GM18502 (cell line): ENCODE results near the gene CCNJL.
"Not testable (repeated sequence)": the region's sequence is repeated elsewhere in the genome, so short reads cannot be mapped to it uniquely, and the experiment has no call there.

Experiments
- ATAC-seq: cut with Tn5 transposase; IDR thresholded peaks from one replicate; pipeline ENCODE4 v1.9.1; 2021; ENCODE audit warnings: mild to moderate bottlenecking; ENCODE audit not compliant: unreplicated experiment, poor library complexity

Gene CCNJL

GRCh38 chr5:160266752-160267345 is 45.5 kb downstream of the CCNJL start:
- no peak for ATAC-seq

- ATAC-seq = no peak
Observed at GRCh38 chr5:160266044-160266443, 46.3 kb downstream of the CCNJL start.

GRCh38 chr5:160263326-160263855 is 49.0 kb downstream of the CCNJL start:
- no peak for ATAC-seq

DNA sequence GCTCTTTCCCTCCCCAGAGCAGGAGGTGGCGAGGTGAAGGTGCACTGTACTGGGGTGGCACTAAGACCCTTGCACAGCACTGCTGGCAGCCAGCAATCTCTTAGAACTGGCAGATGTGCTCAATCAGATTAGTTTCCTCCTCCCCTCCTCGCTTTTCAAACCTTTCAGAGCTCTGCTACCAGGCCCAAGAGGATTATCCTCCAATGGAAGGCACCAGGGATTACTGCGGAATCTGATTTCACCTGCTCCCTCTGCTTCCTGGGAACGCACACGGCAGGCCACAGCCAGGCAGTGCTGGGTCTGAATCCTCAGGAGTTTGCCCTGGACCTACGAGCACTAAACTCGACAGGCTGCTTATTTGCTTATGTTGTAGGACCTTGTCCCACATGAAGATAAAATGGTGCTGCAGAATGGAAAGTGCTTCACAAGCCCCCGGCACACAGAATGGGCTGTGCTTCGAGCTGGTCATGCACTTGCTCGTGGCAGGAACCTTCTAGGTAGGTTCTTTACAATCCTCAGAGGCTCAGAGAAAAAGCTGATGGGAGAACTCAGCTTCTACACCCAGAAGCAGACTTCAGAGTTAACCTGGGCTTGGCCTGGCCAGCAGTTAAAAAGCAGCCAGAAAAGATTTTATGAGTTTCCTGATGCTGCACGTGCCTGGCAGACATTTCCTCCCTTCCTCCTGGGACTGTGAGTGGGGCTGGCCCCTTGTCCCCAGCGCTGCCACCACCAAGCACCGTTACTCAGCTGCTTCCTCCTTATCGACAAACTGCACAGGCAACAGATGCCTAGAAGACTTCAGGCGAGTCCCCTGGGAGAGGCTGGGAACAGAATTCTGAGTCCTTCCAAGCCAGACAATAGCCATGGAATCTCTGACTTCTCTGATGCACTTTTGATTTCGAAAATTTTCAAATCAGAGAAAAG is 50.0 kb downstream of the CCNJL start:
- ATAC-seq = no peak

DNA sequence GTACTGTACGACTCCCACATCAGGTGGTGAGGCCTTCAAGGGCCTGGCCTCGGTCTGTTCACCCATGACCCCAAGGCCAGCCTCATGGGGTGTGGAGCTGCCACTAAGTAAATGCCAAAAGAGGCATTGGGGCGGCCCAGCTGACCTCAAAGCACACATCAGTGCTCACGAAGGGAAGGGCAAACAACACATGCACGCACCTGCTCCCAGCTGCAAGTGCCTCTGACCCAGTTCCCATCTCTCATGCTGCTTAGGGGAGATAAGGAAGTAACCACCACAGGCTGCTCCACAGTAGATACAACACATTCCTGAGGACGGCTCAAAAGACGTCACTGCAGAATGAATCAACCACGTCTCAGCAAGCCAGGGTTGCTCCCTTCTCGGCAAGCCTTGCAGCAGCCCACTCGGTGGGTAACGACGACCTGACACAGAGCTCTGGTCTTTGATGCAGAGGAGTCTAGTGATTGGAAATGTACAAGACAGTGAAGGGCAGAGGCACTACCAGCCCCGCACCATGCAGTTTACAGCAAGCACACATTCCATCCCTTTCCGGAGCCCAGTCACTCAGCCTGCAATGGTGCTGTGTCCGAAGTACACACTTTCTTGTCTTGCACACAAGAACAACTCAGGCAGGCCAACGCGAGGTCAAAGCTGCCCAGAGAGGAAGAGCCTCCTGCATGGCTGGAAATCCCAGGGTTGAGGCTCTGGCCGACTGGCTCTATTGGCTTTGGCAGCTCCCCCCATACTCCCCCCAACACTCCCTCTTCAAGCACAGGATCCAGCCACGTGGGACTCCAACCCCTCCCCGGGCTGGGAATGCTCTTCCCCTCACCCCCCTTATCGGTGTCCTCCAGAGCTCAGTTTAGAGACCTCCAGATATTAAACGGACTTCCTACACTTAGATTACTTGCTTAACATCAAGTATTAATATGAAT is 51.2 kb downstream of the CCNJL start:
- peak; percentile 69 for ATAC-seq

- ATAC-seq = no peak
Observed at GRCh38 chr5:160260006-160260775, 52.2 kb downstream of the CCNJL start.

- ATAC-seq = no peak
Observed at GRCh38 chr5:160259341-160259740, 53.0 kb downstream of the CCNJL start.

DNA sequence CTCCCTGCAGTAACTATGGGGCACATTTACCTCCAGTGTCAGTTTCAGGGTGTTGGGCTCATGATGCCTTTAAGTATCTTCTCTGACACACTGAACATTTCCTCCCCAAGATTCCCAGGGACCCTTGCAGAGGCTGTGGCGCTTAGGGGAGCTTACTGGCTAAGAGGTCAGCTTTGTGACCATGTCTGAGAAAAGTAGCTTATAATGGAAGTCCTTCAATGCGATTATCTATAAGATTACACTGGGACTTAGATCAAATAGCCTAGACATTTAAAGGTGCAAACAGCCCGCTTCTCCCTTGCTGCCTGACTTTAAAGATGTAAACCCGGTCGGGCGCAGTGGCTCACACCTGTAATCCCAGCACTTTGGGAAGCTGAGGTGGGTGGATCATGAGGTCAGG is 57.7 kb downstream of the CCNJL start:
- no peak for ATAC-seq

GRCh38 chr5:160253441-160253840 is 58.9 kb downstream of the CCNJL start:
- no peak for ATAC-seq

DNA sequence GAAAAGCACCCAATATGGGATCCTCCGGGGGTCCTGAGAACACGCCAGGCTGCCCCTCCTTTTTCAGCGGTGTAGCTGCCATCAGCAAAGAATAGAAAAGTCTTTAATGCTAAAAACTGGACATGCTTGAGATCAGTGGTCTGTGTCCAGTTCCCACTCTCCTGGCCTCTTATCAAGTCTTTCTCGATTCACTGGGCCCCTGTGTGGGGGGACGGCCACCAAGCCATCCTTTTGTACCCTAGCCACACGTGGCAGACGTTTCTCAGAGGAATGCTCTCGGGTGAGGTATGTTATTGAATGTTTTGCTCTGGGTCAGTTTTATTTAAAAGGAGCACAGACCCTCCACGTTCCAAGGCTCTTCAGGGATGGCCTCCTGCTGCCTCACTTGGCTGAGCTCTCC is 59.4 kb downstream of the CCNJL start:
- ATAC-seq = no peak

- no peak for ATAC-seq
Observed at GRCh38 chr5:160251406-160252155, 60.8 kb downstream of the CCNJL start.

DNA sequence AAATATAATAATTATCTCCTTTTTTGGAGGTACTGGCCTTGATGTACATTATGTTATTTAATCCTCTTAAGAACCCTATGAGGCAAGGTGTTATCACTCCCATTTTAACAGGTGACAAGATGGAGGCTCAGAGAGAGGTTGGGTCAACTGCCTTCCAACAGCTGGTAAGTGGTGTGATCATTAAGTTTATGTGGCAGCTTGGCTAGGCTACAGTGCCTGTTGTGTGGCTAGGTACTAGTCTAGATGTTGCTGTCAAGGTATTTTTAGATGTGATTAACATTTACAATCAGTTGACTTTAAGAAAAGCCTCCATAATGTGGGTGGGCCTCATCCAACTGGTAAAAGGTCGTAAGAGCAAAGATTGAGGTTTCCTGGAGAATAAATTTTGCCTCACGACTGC is 61.5 kb downstream of the CCNJL start:
- no peak for ATAC-seq

- ATAC-seq = no peak
Observed at GRCh38 chr5:160250226-160250625, 62.1 kb downstream of the CCNJL start.

DNA sequence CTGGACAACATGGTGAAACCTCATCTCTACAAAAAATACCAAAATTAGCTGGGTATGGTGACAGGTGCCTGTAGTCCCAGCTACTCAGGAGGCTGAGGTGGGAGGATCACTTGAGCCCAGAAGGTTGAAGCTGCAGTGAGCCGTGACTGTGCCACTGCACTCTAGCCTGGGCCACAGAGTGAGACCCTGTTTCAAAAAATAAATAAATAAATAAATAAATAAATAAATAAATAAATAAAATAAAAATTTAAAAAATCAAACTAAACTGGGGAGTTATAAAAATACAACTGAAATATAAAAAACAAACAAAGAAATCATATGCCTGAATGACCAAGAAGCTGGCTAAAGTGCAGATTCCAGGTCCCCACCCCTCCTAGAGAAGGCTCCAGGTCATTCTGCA is 62.8 kb downstream of the CCNJL start:
- ATAC-seq = not testable (repeated sequence)

DNA sequence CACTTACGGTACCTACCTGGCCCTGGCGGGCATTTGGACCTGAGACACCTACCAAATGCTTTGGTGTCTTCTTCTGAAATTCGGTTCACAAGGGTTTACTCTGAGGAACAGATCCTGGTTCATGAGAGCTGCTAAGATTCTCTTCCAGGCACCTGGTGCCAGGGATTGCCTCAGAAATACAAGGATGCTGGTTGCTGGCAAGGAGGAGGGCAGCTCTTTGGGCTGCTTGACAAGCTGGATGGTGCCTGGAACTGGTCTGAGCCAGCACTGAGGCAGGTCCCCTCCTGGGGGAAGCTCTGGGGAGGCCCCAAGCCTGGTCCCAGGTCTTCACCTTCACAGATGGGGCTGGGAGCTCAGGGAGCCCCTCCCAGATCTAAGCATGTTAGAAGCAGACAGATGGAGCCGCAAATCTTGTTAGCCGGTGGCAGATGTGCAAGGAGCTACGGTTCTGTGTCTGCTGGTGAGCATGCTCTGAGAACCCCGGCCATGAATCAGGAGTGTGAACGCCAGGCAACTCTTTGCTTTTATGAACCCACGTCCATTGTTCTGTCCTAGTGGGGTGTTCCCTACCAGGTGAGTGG is 66.8 kb downstream of the CCNJL start:
- ATAC-seq = no peak

DNA sequence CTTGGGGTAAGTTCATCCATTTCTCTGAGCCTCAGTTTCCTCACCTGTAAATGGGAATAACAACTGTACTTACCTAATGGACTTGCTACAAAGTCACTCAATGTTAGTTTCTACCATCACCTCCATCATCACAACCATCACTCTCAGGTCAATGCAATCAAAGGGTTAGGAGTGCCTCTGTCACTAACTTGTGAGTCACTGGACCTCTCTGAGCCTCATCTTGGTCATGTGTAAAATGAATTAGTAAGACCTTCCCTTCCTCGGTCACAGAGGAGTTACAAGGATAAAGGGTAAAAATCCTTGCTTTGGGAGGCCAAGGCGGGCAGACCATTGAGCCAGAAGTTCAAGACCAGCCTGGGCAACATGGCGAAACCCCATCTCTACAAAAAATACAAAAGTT is 70.2 kb downstream of the CCNJL start:
- no peak for ATAC-seq

DNA sequence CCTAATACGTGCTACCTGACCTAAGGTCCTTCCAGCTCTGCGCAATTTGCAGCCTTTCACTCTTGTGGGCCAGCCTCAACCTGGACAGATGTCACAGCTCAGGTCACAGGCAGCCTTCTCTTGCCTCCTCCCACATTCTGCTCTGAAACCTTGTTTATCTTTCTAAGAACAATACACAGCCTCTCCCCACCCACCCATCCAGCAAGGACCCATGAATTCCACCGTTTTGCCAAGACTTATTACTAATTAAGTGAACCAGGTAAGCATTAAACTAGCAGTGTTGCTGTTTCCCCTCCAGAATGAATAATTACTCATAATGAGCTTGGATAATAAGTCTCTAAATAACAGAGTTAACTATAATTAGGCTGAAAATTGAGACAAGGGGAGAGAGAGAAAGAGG is 72.0 kb downstream of the CCNJL start:
- ATAC-seq = no peak

- no peak for ATAC-seq
Observed at GRCh38 chr5:160237571-160238093, 74.7 kb downstream of the CCNJL start.
